ENCODE measurements around the gene TMEM164.

DNA sequence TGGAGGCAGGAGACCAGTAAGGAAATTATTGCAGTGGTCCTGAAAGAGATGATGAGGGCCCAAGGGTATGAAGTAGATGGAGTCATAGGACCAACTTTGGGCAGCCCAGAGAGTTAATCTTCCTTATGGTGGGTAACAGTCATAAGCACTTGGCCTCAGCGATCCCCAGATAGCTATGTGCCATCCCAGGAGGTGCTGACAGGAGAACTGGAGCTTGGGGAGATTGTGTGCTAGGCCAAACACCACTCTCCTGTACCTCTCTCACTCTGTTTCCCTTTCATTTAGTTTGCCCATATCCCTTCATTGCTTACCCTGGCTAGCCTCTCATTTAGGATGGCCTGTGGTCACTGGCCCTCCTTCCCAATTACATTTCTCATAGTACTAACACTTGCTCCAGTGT is 60.0 kb downstream of the TMEM164 start:
- TF ChIP-seq POLR2AphosphoS5 (IDR thresholded peaks at IDR 0.05; ENCODE audit: low read depth, low read length) (no peak), TAF1 (IDR thresholded peaks at IDR 0.05; ENCODE audit: borderline replicate concordance, insufficient read depth, low read length) (no peak)
- TF ChIP-seq, protein P1, sequence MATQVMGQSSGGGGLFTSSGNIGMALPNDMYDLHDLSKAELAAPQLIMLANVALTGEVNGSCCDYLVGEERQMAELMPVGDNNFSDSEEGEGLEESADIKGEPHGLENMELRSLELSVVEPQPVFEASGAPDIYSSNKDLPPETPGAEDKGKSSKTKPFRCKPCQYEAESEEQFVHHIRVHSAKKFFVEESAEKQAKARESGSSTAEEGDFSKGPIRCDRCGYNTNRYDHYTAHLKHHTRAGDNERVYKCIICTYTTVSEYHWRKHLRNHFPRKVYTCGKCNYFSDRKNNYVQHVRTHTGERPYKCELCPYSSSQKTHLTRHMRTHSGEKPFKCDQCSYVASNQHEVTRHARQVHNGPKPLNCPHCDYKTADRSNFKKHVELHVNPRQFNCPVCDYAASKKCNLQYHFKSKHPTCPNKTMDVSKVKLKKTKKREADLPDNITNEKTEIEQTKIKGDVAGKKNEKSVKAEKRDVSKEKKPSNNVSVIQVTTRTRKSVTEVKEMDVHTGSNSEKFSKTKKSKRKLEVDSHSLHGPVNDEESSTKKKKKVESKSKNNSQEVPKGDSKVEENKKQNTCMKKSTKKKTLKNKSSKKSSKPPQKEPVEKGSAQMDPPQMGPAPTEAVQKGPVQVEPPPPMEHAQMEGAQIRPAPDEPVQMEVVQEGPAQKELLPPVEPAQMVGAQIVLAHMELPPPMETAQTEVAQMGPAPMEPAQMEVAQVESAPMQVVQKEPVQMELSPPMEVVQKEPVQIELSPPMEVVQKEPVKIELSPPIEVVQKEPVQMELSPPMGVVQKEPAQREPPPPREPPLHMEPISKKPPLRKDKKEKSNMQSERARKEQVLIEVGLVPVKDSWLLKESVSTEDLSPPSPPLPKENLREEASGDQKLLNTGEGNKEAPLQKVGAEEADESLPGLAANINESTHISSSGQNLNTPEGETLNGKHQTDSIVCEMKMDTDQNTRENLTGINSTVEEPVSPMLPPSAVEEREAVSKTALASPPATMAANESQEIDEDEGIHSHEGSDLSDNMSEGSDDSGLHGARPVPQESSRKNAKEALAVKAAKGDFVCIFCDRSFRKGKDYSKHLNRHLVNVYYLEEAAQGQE (IDR thresholded peaks at IDR 0.05; ENCODE audit: insufficient read depth in 1 of 2, low read depth in 2 of 2, low read length in 2 of 2): no peak

Data from PFSK-1 (cell line).